GM23338 (cell line): Measurements from ENCODE around the gene GALNT13. TPM values are rescaled to one million over a fixed set of nuclear protein-coding genes. Genes with fewer than 3 reads are reported as not detected.
A peak's percentile ranks its signal among the peaks of the same experiment; 100 is the strongest.

Experiments
- ATAC-seq: fragments of 200-7000 bp; cut with Tn5 transposase; 3 replicates; pipeline ENCODE4 v1.9.1; 2020
- DNase-seq: peaks from one replicate; pipeline ENCODE4 v3.0.0-alpha.2; 2015; ENCODE audit warnings: low spot score
- H2AFZ ChIP-seq: fragments of 200-600 bp; sonication (generic); 2 replicates; pipeline ENCODE4 v1.8.0; 2016; ENCODE audit warnings: antibody characterized with exemption, mild to moderate bottlenecking, moderate library complexity
- H3F3A ChIP-seq: fragments of 200-600 bp; sonication (generic); replicated peaks from 2 replicates; pipeline ENCODE4 v1.8.0; 2017; ENCODE audit warnings: antibody characterized with exemption, mixed run types, low read depth
- H3K27ac ChIP-seq: fragments of 200-600 bp; sonication (generic); 2 replicates; pipeline ENCODE4 v1.6.1; 2016; ENCODE audit warnings: low read depth
- H3K27me3 ChIP-seq: fragments of 200-600 bp; sonication (generic); 2 replicates; pipeline ENCODE4 v1.8.0; 2016; ENCODE audit warnings: mild to moderate bottlenecking, mixed run types, moderate library complexity; ENCODE audit not compliant: insufficient read depth
- H3K36me3 ChIP-seq: fragments of 200-600 bp; sonication (generic); 2 replicates; pipeline ENCODE4 v1.8.0; 2016; ENCODE audit warnings: mild to moderate bottlenecking; ENCODE audit not compliant: insufficient read depth
- H3K4me1 ChIP-seq: fragments of 200-600 bp; sonication (generic); 2 replicates; pipeline ENCODE4 v1.8.0; 2016; ENCODE audit warnings: mild to moderate bottlenecking, moderate library complexity; ENCODE audit not compliant: insufficient read depth
- H3K4me2 ChIP-seq: fragments of 200-600 bp; sonication (generic); 2 replicates; pipeline ENCODE4 v1.7.1; 2017; ENCODE audit warnings: mixed run types
- H3K4me3 ChIP-seq: fragments of 200-600 bp; sonication (generic); 2 replicates; pipeline ENCODE4 v1.6.1; 2016; ENCODE audit warnings: mixed run types
- H3K79me2 ChIP-seq: fragments of 200-600 bp; sonication (generic); replicated peaks from 2 replicates; pipeline ENCODE4 v1.8.0; 2017; ENCODE audit warnings: mild to moderate bottlenecking; ENCODE audit not compliant: insufficient read depth
- H3K9me2 ChIP-seq: fragments of 200-600 bp; sonication (generic); 2 replicates; pipeline ENCODE4 v1.8.0; 2017; ENCODE audit not compliant: insufficient read depth
- H4K20me1 ChIP-seq: fragments of 200-600 bp; sonication (generic); replicated peaks from 2 replicates; pipeline ENCODE4 v1.8.0; 2017; ENCODE audit warnings: mild to moderate bottlenecking; ENCODE audit not compliant: insufficient read depth
- H3K27ac Mint-ChIP-seq: 2 replicates; pipeline ENCODE4 v1.8.0; 2020; ENCODE audit warnings: inconsistent platforms, mild to moderate bottlenecking, moderate library complexity, mixed read lengths
- H3K27me3 Mint-ChIP-seq: 3 replicates; pipeline ENCODE4 v1.8.0; 2022; ENCODE audit warnings: low read depth, mild to moderate bottlenecking, moderate library complexity, mixed read lengths, inconsistent platforms; ENCODE audit not compliant: insufficient read depth, poor library complexity
- H3K36me3 Mint-ChIP-seq: 3 replicates; pipeline ENCODE4 v1.8.0; 2021; ENCODE audit warnings: low read depth, mild to moderate bottlenecking, inconsistent platforms, moderate library complexity, mixed read lengths
- H3K4me1 Mint-ChIP-seq: 3 replicates; pipeline ENCODE4 v1.8.0; 2020; ENCODE audit warnings: mild to moderate bottlenecking, inconsistent platforms, mixed read lengths
- H3K4me3 Mint-ChIP-seq: 3 replicates; pipeline ENCODE4 v1.8.0; 2021; ENCODE audit warnings: moderate library complexity, mild to moderate bottlenecking, inconsistent platforms, mixed read lengths
- H3K9me3 Mint-ChIP-seq: 3 replicates; pipeline ENCODE4 v1.8.0; 2020; ENCODE audit warnings: moderate library complexity, mild to moderate bottlenecking, inconsistent platforms, mixed read lengths
- REST ChIP-seq: IDR thresholded peaks from one replicate; pipeline ENCODE4 v1.6.1; 2018; ENCODE audit warnings: antibody characterized with exemption; ENCODE audit not compliant: unreplicated experiment
- ZNF114 ChIP-seq: fragments of 250-450 bp; sonication (Bioruptor Pico); IDR thresholded peaks from 2 replicates; pipeline ENCODE4 v1.5.0; 2020; ENCODE audit warnings: mild to moderate bottlenecking, moderate library complexity
- polyA plus RNA-seq: library from polyadenylated mRNA; unstranded; fragments of >200 nt; fragmentation: Nextera tagmentation; extraction: Ambion mirVana; gene quantifications from 2 replicates; pipeline ENCODE4 v1.2.1, GENCODE V29; 2016
- total RNA-seq: library from RNA; depleted of rRNA; stranded (reverse); fragments of >200 nt; shearing (Covaris generic); gene quantifications from 2 replicates; pipeline ENCODE4 v1.2.3, GENCODE V29; 2014
- TF ChIP-seq, protein P1 (sequence below): fragments of 250-450 bp; sonication (Bioruptor Pico); IDR thresholded peaks from 2 replicates; pipeline ENCODE4 v1.5.0; 2020; ENCODE audit warnings: mild to moderate bottlenecking, moderate library complexity

GALNT13 gene
- total and polyA plus RNA-seq, 2 experiments from 2014 or later, result 3.5 to 5.2 TPM

- peak overlapping the region; percentile 41 for H3K4me2 ChIP-seq
These were observed 464.5 kb downstream of the GALNT13 start for GRCh38 chr2:154336201-154336600.

More at GRCh38 chr2:154336201-154336600, 464.5 kb downstream of the GALNT13 start:
- H3K9me3 Mint-ChIP-seq, result no peaks in the 10 kb centered on the region
- H3K27me3 Mint-ChIP-seq, result no peaks in the 10 kb centered on the region
- no peaks in the 10 kb centered on the region for H3K27me3 ChIP-seq
- H3K4me3 ChIP-seq, result no peak overlapping the region
- H3F3A ChIP-seq, result no peaks in the 10 kb centered on the region
- no peak overlapping the region for H2AFZ ChIP-seq
- peaks cover 35% of the 10 kb centered on the region for H3K4me1 Mint-ChIP-seq
- no peaks in the 10 kb centered on the region for H3K79me2 ChIP-seq
- no peaks in the 10 kb centered on the region for H4K20me1 ChIP-seq
- peak overlapping the region; percentile 67; the same call in 1 of the 2 replicates for H3K27ac Mint-ChIP-seq
- no peak overlapping the region for H3K27ac ChIP-seq
- no peaks in the 10 kb centered on the region for H3K9me2 ChIP-seq
- no peak overlapping the region for H3K4me3 Mint-ChIP-seq
- ATAC-seq (peak; percentile 31; the same call in 2 of the 3 replicates), DNase-seq (no peak)
- H3K36me3 Mint-ChIP-seq, result no peaks in the 10 kb centered on the region
- no peaks in the 10 kb centered on the region for H3K36me3 ChIP-seq
- peaks cover 37% of the 10 kb centered on the region for H3K4me1 ChIP-seq
- TF ChIP-seq REST, result no peak
- TF ChIP-seq, protein P1, sequence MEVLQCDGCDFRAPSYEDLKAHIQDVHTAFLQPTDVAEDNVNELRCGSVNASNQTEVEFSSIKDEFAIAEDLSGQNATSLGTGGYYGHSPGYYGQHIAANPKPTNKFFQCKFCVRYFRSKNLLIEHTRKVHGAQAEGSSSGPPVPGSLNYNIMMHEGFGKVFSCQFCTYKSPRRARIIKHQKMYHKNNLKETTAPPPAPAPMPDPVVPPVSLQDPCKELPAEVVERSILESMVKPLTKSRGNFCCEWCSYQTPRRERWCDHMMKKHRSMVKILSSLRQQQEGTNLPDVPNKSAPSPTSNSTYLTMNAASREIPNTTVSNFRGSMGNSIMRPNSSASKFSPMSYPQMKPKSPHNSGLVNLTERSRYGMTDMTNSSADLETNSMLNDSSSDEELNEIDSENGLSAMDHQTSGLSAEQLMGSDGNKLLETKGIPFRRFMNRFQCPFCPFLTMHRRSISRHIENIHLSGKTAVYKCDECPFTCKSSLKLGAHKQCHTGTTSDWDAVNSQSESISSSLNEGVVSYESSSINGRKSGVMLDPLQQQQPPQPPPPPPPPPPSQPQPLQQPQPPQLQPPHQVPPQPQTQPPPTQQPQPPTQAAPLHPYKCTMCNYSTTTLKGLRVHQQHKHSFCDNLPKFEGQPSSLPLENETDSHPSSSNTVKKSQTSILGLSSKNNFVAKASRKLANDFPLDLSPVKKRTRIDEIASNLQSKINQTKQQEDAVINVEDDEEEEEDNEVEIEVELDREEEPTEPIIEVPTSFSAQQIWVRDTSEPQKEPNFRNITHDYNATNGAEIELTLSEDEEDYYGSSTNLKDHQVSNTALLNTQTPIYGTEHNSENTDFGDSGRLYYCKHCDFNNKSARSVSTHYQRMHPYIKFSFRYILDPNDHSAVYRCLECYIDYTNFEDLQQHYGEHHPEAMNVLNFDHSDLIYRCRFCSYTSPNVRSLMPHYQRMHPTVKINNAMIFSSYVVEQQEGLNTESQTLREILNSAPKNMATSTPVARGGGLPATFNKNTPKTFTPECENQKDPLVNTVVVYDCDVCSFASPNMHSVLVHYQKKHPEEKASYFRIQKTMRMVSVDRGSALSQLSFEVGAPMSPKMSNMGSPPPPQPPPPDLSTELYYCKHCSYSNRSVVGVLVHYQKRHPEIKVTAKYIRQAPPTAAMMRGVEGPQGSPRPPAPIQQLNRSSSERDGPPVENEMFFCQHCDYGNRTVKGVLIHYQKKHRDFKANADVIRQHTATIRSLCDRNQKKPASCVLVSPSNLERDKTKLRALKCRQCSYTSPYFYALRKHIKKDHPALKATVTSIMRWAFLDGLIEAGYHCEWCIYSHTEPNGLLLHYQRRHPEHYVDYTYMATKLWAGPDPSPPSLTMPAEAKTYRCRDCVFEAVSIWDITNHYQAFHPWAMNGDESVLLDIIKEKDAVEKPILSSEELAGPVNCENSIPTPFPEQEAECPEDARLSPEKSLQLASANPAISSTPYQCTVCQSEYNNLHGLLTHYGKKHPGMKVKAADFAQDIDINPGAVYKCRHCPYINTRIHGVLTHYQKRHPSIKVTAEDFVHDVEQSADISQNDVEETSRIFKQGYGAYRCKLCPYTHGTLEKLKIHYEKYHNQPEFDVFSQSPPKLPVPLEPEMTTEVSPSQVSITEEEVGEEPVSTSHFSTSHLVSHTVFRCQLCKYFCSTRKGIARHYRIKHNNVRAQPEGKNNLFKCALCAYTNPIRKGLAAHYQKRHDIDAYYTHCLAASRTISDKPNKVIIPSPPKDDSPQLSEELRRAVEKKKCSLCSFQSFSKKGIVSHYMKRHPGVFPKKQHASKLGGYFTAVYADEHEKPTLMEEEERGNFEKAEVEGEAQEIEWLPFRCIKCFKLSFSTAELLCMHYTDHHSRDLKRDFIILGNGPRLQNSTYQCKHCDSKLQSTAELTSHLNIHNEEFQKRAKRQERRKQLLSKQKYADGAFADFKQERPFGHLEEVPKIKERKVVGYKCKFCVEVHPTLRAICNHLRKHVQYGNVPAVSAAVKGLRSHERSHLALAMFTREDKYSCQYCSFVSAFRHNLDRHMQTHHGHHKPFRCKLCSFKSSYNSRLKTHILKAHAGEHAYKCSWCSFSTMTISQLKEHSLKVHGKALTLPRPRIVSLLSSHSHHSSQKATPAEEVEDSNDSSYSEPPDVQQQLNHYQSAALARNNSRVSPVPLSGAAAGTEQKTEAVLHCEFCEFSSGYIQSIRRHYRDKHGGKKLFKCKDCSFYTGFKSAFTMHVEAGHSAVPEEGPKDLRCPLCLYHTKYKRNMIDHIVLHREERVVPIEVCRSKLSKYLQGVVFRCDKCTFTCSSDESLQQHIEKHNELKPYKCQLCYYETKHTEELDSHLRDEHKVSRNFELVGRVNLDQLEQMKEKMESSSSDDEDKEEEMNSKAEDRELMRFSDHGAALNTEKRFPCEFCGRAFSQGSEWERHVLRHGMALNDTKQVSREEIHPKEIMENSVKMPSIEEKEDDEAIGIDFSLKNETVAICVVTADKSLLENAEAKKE (CRISPR knock-in tag), result 0 out of 2 replicates have a peak, but pooled peaks have one; percentile 27
- no peak for TF ChIP-seq ZNF114 (CRISPR knock-in tag)
